ENCODE data around the gene FNDC10.
"Not testable (repeated sequence)": the region's sequence is repeated elsewhere in the genome, so short reads cannot be mapped to it uniquely, and the experiment has no call there.

The FNDC10 gene

DNA sequence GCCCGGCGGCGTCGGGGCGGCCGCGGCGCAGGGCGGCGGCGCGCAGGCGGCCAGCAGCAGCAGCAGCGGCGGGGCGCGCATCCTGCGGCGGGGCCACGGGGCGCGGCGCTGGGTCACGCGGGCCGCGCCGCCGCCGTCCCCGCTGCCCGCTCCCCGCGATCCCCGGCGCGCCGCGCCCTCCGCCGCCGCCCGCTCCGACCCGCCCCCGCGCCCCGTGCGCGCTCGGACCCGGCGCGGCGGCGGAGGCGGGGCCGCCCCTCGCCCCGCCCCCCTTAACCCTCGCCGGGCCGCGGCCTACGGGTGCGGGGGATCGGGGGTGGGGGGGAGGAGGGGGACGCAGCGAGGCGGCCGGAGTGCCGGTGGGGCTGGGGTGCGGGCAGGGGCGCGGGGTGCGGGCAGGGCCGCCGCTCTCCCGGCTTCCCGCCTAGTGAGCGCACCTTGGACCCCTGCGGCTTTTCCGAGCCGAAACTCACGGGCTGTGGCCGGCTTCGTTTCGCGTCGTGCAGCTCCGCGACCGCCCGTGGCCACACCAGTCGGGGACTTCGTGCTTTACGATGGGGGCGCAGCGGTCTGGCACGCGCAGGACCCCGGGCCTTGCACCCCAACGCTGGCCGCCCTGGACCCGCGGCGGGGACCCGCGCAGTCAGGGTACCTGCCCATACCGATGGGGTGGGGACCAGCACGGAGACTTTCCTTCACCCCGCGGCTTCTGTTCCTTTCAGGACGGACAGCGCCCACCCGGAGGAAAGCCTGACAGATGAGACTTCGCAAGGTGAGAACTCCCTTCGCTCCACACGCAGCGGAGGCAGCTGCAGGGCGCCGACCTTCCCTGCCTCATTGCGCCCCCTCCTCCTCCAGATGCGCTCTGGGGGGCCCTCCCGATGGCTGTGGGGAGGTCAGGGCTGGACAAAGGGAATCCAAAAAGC, at the start of gene FNDC10:
FNDC10 (minus strand) TSS at position 201 of the 926 bp plus-strand sequence; CDS start at position 81, 120 bp downstream.
- peak; percentile 18 for DNase-seq (ENCODE audit: low read depth)

DNA sequence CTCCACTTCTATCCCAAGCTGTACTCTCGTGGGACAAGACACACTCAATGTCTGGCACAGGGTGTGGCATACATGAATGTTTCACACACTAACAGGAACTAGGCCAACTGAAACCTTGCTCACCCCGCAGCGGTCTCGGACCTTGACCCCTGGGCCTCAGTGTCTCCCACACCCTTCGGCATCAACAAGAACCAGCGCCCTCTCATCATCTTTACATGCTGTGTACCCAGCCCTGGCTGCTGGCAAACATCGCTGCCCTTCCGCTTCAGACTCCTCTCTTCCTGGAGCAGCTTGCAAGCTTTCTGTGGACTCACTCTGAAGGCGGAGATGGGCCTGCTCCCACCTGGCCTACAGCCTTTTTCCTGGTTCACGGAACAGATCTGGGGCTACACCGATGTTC, 48.3 kb upstream of the FNDC10 start:
- not testable (repeated sequence) for DNase-seq (ENCODE audit: low read depth)

DNA sequence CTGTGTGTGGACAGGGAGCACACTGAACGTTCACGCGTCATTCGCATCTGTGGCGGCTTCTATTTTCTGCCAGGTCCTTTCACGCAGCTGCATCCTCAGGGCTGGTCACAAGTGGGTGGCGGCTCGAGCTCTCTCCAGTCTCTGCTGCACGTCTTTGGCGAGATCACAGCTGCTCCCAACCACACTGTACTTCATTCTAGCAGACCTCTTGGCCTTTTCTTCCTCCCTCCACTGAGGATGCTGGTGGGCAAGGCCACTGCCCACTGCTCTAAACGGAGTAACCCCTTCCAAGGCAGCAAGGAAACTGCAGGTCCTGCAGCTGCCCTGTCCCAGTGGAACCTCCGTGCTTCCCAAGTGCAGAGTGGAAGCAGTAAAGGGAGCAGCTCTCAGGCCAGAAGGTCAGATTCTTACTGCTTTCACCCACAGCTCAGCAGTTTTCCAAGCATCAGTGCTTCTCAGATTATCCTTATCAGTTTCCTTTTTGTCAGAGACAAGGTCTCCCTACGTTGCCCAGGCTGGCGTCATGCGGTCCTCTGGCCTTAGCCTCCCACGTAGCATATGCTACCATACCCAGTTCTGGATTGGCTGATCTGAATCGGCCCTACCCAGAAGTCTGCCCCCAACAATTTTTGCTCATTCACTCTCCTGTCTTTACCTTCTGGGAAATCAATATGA, 47.8 kb upstream of the FNDC10 start:
- not testable (repeated sequence) for DNase-seq (ENCODE audit: low read depth)

DNA sequence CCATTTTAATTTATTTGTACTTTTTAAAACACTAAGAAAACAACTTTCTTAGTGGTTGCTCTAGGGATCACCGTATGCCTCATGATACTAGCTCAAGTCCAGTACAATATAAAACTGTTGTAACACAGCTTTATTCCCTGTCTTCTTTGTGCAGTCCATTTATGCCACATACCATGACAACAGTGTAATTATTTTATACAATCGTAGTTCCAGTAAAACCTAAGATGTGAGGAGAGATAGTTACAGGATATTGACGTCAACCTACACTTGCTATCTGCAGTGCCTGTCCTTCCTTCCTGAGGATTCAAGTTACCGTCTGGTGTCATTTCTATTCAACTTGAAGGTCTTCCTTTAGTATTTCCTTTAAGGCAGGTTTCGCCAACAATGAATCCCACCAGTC, 46.4 kb upstream of the FNDC10 start:
- not testable (repeated sequence) for DNase-seq (ENCODE audit: low read depth)

DNA sequence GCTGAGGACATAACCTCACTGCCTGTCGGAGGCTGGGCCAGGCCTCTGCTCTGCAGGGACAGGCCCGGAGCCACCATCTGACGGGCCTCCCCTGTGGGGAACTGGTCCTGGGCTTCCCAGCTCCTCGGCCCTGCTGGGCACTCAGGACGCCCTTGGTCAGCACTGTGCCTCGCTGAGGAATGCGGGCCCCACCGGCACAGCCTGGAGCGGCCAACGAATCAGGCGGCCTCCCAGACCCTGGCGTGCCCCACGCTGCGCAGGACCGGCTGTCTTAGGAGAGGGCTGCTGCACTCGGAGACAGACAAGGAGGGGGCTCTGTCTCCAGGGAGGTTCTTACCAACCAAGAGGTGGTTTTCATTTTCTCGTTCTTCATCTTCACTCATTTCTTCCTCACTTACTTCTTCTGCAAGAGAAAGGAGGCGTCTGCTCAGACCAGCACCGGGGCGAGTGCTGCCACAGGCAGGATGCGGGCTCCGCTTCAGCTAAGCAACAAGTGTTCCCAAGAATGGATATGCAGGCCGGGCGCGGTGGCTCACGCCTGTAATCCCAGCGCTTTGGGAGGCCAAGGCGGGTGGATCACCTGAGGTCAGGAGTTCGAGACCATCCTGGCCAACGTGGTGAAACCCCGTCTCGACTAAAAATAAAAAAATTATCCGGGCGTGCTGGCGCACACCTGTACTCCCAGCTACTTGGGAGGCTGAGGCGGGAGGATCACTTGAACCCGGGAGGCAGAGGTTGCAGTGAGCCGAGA, 41.0 kb upstream of the FNDC10 start:
- DNase-seq (ENCODE audit: low read depth) = not testable (repeated sequence)

DNA sequence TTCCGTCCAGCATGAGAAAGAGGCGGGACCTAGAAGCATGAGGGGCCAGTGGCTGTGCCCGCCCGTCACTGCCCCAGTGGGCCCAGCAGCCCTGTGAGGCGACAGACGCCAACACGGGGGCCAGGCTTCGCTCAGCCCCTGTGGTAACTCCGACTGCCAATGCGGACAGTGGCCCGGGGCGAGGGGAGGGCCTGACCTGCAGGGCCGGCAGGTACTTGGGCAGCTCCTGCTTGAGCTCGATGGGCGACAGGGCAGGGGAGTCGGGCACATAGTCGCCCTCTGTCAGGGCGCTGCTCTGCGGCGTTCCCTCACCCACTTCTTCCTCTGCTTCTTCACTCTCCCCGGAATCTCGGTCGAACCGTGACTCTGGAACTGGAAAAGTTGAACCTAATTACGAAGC, 40.1 kb upstream of the FNDC10 start:
- not testable (repeated sequence) for DNase-seq (ENCODE audit: low read depth)

DNA sequence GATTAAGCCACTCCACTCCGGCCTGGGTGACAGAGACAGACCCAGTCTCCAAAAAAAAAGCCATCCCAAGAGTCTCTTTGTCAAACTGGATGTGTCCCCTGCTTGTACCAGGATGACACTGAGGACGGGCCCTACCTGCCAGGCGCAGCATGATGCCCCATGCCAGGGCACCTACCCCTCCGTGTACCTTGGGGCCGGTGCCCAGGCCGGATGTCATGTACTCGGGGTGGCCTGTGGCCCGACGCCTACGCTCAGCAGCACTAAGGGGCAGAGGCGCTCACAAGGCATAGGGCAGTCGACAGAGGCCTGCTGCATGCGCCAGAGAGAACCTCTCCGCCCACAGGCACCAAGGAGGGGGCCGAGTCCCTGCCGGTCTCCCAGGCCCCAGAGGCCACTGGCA, 39.4 kb upstream of the FNDC10 start:
- DNase-seq (ENCODE audit: low read depth) = not testable (repeated sequence)

DNA sequence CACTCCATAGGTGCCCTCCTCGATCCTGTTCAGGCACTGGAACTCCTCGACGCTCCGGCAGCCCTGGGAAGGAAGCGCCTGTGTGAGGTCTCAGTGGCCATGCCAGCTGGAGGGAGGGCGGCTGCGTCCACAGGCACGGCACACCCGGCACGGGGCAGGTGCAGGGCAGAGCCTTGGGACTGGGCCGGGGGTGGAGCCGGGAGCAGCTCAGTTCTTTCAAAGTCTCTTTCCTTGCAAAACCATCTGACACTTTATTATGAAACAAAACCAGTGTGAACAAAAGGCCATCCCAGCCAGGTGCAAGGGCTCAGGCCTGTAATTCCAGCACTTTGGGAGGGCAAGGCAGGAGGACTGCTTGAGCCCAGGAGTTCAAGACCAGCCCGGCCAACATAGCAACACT, 38.6 kb upstream of the FNDC10 start:
- not testable (repeated sequence) for DNase-seq (ENCODE audit: low read depth)

DNA sequence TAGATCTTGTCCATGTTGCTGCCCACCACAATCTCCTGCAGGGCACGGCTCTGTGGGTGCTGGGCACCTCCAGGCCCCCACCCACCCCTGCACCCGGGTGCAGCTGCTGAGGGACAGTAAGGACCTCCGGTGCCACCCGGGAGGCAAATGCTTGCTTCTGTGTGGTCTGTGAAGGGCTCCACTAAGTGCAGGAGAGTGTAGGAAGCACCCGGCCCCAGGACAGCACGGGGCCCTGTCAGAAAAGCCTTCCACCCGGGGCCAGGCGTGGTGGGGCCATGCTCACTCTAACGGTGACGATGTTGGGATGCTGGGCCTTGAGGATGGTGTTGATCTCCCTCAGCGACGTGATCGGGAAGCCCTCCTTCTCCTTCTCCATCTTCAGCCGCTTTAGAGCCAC, 37.5 kb upstream of the FNDC10 start:
- DNase-seq (ENCODE audit: low read depth) = not testable (repeated sequence)

DNA sequence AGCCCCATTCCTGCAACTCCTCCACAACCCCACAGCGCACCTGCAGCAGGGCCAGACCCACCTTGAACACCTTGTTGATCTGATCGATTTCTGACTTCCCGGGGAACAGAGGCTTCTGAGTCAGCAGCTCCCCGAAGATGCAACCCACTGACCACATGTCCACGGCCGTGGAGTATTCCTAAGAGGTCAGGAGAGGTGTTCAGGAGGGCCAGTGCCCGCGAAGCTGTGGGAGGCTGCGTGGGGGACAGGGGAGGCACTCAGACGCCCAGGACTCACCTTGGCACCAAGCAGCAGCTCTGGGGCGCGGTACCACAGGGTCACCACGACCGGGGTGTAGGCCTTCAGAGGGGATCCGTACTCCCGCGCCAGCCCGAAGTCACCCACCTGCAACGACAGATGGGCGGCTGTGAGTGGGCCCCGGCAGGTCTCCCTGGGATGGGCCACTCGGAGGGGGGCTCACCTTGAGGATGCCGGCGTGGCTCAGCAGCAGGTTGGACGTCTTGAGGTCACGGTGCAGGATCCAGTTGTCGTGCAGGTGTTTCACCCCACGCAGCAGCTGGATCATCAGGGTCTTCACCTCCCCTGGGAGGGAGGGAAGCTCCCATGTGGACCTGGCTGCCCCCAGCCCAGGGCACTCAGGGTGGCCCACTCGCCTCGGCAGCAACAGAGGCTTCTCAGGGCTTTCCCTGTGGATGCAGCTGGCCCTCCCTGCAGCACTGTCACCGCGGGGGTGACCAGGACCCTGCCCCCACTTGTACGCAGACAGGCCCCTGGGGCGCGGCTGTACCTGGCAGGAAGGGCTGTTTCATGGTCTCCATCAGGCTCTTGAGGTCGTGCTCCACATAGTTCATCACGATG, 36.9 kb upstream of the FNDC10 start:
- DNase-seq (ENCODE audit: low read depth) = not testable (repeated sequence)

DNA sequence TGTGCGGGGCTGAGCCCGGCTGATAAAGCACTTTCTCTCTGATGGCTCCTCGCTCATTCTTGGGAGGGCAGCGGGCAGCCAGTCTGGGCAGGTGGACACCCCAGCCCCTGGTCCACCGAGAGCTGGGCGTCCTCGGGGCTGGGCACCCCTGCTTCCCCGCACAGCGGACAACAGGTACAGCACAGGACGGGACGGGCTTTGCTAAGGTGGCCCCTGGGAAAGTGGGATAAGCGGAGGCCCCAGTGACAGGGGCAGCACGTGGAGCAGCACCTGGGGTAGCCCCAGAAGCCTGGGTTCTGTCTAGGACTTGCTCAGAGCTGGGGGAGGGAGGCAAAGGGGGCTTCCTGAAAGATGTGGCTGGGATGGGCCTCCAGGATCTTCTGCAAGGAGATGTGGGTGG, 34.7 kb upstream of the FNDC10 start:
- DNase-seq (ENCODE audit: low read depth) = not testable (repeated sequence)

DNA sequence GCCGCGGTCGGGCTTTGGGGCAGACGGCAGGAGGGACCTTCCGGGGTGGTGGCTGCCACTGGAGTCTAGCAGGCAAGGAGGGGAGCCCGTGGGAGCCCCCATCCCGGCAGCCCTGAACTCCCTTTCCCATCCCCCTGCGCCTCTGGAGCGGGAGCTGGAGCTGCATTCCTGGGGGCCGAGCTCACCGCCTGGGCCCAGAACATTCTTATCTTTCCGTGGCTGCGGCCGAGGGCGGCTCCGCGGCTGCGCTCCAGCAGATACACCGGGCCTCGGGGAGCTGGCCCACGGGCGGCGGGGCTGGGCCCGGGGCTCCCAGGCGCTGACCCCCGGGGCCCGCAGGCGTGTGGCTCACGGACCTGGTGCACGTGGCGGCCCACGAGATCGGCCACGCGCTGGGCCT, 33.5 kb upstream of the FNDC10 start:
- not testable (repeated sequence) for DNase-seq (ENCODE audit: low read depth)

DNA sequence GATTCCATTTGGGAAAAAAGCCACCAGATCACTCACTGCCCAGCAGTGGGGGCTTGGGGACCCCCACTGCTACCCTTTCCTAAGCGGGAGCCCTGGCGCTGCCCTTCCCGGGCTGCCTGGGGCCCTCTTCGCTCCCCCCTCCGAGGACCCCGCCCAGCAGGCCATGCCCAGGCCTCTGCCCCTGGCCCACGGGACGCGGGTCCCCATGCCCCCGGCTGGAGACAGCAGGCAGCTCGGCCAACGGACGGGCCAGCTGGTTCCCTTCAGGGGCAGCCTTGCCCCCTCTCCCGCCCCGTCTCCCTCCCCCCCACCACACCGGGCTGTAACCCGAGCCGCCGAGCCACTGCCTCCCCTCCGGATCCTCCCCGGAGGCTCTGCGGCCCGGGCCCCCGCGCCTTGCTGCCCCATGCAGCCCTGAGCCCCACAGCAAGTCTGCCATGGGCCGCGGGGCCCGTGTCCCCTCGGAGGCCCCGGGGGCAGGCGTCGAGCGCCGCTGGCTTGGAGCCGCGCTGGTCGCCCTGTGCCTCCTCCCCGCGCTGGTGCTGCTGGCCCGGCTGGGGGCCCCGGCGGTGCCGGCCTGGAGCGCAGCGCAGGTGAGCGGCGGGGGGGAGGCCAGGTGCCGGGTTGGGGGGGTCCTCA, 32.0 kb upstream of the FNDC10 start, which contains the start of gene MMP23B:
MMP23B (plus strand) TSS at position 392 of the 639 bp plus-strand sequence; CDS start at position 438, 46 bp downstream.
- DNase-seq (ENCODE audit: low read depth) = no peak

DNA sequence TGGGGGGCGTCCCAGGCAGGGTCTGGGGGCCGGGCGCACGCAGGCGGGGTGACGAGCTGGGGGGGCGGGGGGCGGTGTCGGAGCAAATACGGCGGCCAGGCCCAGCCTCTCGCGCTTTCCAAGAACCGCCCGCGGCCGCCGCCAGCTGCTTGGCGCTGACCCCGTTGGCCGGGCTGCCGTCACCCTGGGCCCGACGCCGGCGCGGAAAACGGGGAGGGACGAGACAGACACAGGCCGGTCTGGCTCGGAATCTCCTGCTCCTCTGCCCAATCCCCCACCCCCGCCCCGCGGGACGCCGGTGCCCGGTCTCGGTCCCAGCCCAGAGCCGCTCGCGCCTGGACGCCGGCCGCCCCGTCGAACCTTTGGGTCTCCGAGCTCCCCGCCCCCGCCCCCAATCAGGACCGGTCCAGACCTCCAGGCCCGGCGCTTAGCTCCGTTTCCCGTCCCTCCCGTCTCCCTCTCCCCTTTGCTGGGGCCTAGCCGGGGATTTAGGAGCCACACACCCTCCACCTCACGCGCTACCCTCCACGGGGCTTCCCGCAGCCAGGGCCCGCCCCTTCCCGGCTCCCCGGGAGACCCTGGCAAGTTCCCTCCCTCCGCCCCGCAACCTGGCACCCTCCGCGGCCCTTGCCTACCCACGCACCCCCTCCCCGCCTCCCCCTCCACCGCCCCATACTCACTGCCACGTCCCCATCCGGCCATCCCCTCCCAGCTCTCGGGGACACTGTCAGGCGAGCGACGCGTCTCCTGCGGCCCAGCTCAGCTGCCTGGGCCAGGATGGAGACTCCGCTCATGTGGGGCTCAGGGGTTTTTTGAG, 31.2 kb upstream of the FNDC10 start:
- DNase-seq (ENCODE audit: low read depth) = no peak

DNA sequence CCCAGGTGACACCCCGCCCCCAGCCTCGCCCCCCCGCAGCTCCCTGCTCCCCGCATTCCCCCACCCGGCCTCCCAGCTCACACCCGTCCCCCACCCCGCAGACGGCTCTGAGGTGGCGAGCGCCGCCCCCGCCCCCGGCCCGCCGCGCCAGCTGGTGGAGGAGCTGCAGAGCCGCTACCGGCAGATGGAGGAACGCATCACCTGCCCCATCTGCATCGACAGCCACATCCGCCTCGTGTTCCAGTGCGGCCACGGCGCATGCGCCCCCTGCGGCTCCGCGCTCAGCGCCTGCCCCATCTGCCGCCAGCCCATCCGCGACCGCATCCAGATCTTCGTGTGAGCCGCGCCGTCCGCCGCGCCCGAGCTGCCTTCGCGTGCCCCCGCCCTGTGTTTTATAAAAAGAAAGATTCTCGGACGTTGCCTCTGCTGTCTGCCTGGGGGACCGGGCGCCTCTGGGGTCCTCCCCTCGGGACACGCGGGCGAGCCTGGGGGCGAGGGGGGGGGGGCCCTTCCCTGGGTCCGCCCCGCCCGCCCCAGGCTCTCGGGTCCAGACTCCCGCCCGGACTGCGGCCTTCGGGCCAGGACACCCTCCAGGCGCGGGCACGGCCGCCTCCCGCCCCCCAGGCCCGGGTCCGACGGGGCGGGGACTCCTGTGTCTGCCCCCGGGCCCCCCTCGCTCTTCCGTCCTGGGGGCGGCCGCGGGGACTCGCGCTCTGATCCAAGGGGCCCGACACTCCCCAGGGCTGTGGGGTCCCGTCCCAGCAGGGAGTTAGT, 30.4 kb upstream of the FNDC10 start:
- no peak for DNase-seq (ENCODE audit: low read depth)

DNA sequence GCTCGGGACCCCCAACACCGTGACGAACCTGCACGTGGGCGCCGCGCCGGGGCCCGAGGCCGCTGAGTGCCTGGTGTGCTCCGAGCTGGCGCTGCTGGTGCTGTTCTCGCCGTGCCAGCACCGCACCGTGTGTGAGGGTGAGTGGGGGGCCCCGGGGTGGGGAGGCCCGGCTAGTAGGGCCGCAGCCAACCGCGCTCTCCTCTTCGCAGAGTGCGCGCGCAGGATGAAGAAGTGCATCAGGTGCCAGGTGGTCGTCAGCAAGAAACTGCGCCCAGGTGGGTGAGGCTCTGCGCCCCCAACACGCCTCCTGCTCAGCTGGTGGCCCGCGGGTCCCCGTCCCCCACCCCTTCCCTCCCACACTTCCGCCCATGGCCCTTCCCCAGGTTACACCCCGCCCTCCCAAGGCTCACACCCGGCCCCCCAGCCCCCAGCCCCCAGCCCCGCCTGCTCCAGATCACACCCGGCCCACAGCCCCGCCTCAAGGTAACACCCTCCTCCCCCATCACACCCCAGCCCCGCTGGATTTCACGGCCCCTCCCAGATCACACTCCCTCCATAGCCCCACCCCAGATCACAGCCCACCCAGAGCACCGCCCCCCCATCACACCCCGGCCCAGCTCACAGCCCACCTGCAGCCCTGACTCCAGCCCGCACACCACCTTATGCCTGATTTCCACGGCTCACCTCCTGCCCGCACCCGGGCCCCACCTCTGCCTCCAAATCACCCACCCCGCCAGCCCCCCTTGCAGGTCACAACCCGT, 29.7 kb upstream of the FNDC10 start:
- no peak for DNase-seq (ENCODE audit: low read depth)

DNA sequence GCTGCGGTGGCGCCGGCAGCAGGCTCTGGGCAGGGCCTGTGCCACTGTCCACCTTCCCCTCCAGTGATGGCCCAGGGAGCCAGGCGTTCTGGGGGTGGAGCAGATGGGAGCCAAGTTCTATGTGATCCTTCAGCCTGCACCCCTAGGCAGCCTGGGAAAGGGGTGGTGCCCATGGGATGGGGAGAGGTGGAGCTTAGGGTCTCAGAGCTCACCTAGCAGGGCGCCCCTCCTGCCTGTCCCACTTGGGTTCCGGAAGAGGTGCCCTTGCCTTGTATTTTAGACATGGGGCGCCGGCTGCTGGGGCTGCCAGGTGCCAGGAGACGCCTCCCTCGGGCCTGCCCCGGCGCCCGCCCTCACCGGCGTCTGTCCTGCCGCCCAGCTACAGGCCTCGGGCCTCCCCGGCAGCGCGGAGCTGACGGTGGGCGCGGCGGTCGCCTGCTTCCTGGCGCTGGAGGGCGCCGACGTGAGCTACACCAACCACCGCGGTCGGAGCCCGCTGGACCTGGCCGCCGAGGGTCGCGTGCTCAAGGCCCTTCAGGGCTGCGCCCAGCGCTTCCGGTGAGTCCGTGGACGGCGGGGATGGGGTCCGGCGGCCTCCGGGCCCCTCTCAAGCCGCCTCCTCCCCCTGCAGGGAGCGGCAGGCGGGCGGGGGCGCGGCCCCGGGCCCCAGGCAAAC, 29.0 kb upstream of the FNDC10 start:
- DNase-seq (ENCODE audit: low read depth) = no peak
